ENCODE data around the gene TBC1D30.

- TF ChIP-seq GLIS3 (CRISPR knock-in tag; IDR thresholded peaks at IDR 0.05) (no peak), ZNF8 (CRISPR knock-in tag; IDR thresholded peaks at IDR 0.05) (no peak), ISL1 (CRISPR knock-in tag; IDR thresholded peaks at IDR 0.05) (no peak), ZFP30 (CRISPR knock-in tag; IDR thresholded peaks at IDR 0.05) (no peak), ARNTL (CRISPR knock-in tag; IDR thresholded peaks at IDR 0.05; ENCODE audit: borderline replicate concordance, low read depth) (no peak), RARB (CRISPR knock-in tag; IDR thresholded peaks at IDR 0.05) (no peak)
- TF ChIP-seq, protein P1, sequence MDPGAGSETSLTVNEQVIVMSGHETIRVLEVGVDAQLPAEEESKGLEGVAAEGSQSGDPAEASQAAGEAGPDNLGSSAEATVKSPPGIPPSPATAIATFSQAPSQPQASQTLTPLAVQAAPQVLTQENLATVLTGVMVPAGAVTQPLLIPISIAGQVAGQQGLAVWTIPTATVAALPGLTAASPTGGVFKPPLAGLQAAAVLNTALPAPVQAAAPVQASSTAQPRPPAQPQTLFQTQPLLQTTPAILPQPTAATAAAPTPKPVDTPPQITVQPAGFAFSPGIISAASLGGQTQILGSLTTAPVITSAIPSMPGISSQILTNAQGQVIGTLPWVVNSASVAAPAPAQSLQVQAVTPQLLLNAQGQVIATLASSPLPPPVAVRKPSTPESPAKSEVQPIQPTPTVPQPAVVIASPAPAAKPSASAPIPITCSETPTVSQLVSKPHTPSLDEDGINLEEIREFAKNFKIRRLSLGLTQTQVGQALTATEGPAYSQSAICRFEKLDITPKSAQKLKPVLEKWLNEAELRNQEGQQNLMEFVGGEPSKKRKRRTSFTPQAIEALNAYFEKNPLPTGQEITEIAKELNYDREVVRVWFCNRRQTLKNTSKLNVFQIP (CRISPR knock-in tag; IDR thresholded peaks at IDR 0.05; ENCODE audit: borderline replicate concordance, low read depth), result no peak
Observed at GRCh38 chr12:64820593-64820992, 3.9 kb upstream of the TBC1D30 start.
